NCI-H1105 (cell line): ENCODE measurements around the gene MSL3.
A peak's percentile ranks its signal among the peaks of the same experiment; 100 is the strongest.

Experiments
- DNase-seq: peaks from one replicate; lab custom pipeline; 2025; lab: John Stamatoyannopoulos, UW

The MSL3 gene

GRCh38 chrX:11759172-11759460 is 1.1 kb downstream of the MSL3 start:
- no peak for DNase-seq

GRCh38 chrX:11759461-11760311 is 1.6 kb downstream of the MSL3 start:
- peak; percentile 75 for DNase-seq

GRCh38 chrX:11760958-11761357 is 2.9 kb downstream of the MSL3 start:
- no peak for DNase-seq

GRCh38 chrX:11764602-11765067 is 6.6 kb downstream of the MSL3 start:
- DNase-seq = no peak

GRCh38 chrX:11765449-11765848 is 7.4 kb downstream of the MSL3 start:
- no peak for DNase-seq

GRCh38 chrX:11766487-11766886 is 8.4 kb downstream of the MSL3 start:
- DNase-seq = no peak

GRCh38 chrX:11768039-11768438 is 10.0 kb downstream of the MSL3 start:
- DNase-seq = no peak

GRCh38 chrX:11770320-11770719 is 12.3 kb downstream of the MSL3 start:
- no peak for DNase-seq

GRCh38 chrX:11778230-11778629 is 20.2 kb downstream of the MSL3 start:
- DNase-seq = no peak

- no peak for DNase-seq
These were observed 23.1 kb downstream of the MSL3 start for GRCh38 chrX:11781133-11781532.

GRCh38 chrX:11781734-11782370 is 23.8 kb downstream of the MSL3 start:
- DNase-seq = no peak

GRCh38 chrX:11784543-11784942 is 26.5 kb downstream of the MSL3 start:
- no peak for DNase-seq

GRCh38 chrX:11786862-11787261 is 28.8 kb downstream of the MSL3 start:
- DNase-seq = no peak

GRCh38 chrX:11787564-11787963 is 29.5 kb downstream of the MSL3 start:
- no peak for DNase-seq

GRCh38 chrX:11789809-11790208 is 31.8 kb downstream of the MSL3 start:
- no peak for DNase-seq

- no peak for DNase-seq
These were observed 33.1 kb downstream of the MSL3 start for GRCh38 chrX:11791090-11791489.

- DNase-seq = no peak
These were observed 33.5 kb downstream of the MSL3 start for GRCh38 chrX:11791537-11791936.

GRCh38 chrX:11792461-11793421 is 34.7 kb downstream of the MSL3 start:
- DNase-seq = no peak

GRCh38 chrX:11793734-11794133 is 35.7 kb downstream of the MSL3 start:
- DNase-seq = no peak

- DNase-seq = no peak
These were observed 55.3 kb downstream of the MSL3 start for GRCh38 chrX:11813341-11813740.
